ENCODE results near the gene GRAP2. TPM values are rescaled to one million over a fixed set of nuclear protein-coding genes. Genes with fewer than 3 reads are reported as not detected.

Gene GRAP2
- total RNA-seq, 1 experiment from 2014 or later: 0.42 TPM

DNA sequence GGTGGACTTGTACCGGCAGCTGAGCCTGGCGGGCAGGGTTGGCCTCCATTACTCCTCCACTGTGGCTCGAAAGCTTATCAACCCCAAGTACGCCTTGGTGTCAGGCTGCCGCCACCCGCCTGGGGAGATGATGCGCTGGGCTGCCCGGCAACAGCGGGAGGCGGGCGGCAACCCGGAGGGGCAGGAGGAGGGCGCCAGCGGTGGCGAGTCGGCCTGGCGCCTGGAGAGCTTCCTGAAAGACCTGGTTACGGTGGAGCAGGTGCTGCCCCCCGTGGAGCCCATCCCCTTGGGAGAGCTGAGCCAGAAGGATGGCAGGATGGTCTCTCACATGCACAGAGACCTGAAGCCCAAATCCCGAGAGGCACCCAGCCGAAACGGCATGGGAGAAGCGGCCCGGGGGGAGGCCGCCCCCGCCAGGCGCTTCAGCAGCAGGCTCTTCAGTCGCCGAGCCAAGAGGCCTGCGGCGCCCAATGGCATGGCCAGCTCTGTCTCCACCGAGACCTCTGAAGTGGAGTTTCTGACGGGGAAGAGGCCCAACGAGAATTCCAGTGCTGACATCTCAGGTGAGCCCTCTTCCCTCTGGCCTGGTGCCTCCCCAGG lies 120.6 kb downstream of the GRAP2 start:
- CTCF ChIA-PET: interaction anchor here (0.6 kb wide), 1 partner anchor 412 kb away, joined by 3 read pairs; no protein-coding TSS in a partner anchor
- intact Hi-C loops (cut with micrococcal nuclease): no loop called here
- H3K4me3 ChIP-seq (replicated peaks in 1 of 2; ENCODE audit: low read depth in 1 of 2, low read length in 2 of 2): no peak overlapping the region
- TF ChIP-seq, protein P1, sequence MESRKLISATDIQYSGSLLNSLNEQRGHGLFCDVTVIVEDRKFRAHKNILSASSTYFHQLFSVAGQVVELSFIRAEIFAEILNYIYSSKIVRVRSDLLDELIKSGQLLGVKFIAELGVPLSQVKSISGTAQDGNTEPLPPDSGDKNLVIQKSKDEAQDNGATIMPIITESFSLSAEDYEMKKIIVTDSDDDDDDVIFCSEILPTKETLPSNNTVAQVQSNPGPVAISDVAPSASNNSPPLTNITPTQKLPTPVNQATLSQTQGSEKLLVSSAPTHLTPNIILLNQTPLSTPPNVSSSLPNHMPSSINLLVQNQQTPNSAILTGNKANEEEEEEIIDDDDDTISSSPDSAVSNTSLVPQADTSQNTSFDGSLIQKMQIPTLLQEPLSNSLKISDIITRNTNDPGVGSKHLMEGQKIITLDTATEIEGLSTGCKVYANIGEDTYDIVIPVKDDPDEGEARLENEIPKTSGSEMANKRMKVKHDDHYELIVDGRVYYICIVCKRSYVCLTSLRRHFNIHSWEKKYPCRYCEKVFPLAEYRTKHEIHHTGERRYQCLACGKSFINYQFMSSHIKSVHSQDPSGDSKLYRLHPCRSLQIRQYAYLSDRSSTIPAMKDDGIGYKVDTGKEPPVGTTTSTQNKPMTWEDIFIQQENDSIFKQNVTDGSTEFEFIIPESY (IDR thresholded peaks at IDR 0.05; ENCODE audit: extremely low read depth, insufficient replicate concordance, low read length): no peak
- no peak for TF ChIP-seq YY1 (IDR thresholded peaks at IDR 0.05; ENCODE audit: extremely low read depth, insufficient replicate concordance, low read depth, low read length)
- TF ChIP-seq RAD21 (IDR thresholded peaks at IDR 0.05; ENCODE audit: low read depth): no peak
- TF ChIP-seq, protein P2, sequence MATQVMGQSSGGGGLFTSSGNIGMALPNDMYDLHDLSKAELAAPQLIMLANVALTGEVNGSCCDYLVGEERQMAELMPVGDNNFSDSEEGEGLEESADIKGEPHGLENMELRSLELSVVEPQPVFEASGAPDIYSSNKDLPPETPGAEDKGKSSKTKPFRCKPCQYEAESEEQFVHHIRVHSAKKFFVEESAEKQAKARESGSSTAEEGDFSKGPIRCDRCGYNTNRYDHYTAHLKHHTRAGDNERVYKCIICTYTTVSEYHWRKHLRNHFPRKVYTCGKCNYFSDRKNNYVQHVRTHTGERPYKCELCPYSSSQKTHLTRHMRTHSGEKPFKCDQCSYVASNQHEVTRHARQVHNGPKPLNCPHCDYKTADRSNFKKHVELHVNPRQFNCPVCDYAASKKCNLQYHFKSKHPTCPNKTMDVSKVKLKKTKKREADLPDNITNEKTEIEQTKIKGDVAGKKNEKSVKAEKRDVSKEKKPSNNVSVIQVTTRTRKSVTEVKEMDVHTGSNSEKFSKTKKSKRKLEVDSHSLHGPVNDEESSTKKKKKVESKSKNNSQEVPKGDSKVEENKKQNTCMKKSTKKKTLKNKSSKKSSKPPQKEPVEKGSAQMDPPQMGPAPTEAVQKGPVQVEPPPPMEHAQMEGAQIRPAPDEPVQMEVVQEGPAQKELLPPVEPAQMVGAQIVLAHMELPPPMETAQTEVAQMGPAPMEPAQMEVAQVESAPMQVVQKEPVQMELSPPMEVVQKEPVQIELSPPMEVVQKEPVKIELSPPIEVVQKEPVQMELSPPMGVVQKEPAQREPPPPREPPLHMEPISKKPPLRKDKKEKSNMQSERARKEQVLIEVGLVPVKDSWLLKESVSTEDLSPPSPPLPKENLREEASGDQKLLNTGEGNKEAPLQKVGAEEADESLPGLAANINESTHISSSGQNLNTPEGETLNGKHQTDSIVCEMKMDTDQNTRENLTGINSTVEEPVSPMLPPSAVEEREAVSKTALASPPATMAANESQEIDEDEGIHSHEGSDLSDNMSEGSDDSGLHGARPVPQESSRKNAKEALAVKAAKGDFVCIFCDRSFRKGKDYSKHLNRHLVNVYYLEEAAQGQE (IDR thresholded peaks at IDR 0.05; ENCODE audit: low read depth): no peak
- no peak for TF ChIP-seq POLR2AphosphoS5 (IDR thresholded peaks at IDR 0.05; ENCODE audit: low read depth, low read length)
- ATAC-seq: no peak
- H3K27me3 ChIP-seq (ENCODE audit: insufficient read depth, low read length): no peaks in the 10 kb centered on the region
- no peaks in the 10 kb centered on the region for H3K9me3 ChIP-seq (ENCODE audit: control insufficient read depth in 1 of 2, insufficient read depth in 1 of 2, low read depth in 1 of 2, low read length in 2 of 2)
- RAD21 ChIA-PET (ENCODE audit: low non-redundant PET in 1 of 2, low total read pairs in 2 of 2, uncharacterized antibody in 2 of 2, unreplicated experiment in 2 of 2): no interaction called here
- no TSS peak for BruUV-seq (replicated peaks)
- H3K4me1 ChIP-seq (ENCODE audit: control insufficient read depth in 1 of 2, insufficient read depth in 2 of 2, low read length in 2 of 2): no peaks in the 10 kb centered on the region
- POLR2A ChIA-PET: no interaction called here
- H3K27ac ChIP-seq (ENCODE audit: low read depth, low read length): no peak overlapping the region
- no peaks in the 10 kb centered on the region for H4K20me1 ChIP-seq (ENCODE audit: insufficient read depth)
- no peaks in the 10 kb centered on the region for H3K9me2 ChIP-seq (ENCODE audit: insufficient read depth)
- H3K9ac ChIP-seq (ENCODE audit: low read length): no peak overlapping the region
- no peak overlapping the region for H2AFZ ChIP-seq (ENCODE audit: low read depth, low read length, poor library complexity, severe bottlenecking)
- no peaks in the 10 kb centered on the region for H3K79me2 ChIP-seq (ENCODE audit: insufficient read depth, low read length)
- H3K36me3 ChIP-seq (ENCODE audit: control insufficient read depth in 1 of 2, insufficient read depth in 2 of 2, low read length in 2 of 2): peaks cover 0 to 8% of the 10 kb centered on the region in 2 experiments; a peak in 2 of 4 replicates
- H3K4me2 ChIP-seq (ENCODE audit: low read length): no peak overlapping the region
- no peak for DNase-seq (ENCODE audit: low read depth, low spot score)
